Ishikawa (cell line): ENCODE data around the gene IRF2.

ENCODE experiments used
- CEBPB ChIP-seq: IDR thresholded peaks from 2 replicates; pipeline ENCODE4 v1.6.1; 2012
- CREB1 ChIP-seq: IDR thresholded peaks from 2 replicates; pipeline ENCODE4 v1.6.1; 2012; ENCODE audit warnings: low read depth
- EGR1 ChIP-seq: IDR thresholded peaks from 2 replicates; pipeline ENCODE4 v1.6.1; 2012
- EP300 ChIP-seq: IDR thresholded peaks from 2 replicates; pipeline ENCODE4 v1.6.1; 2012; ENCODE audit warnings: borderline replicate concordance
- FOXM1 ChIP-seq: IDR thresholded peaks from 2 replicates; pipeline ENCODE4 v1.6.1; 2012; ENCODE audit warnings: low read depth, borderline replicate concordance
- NFIC ChIP-seq: IDR thresholded peaks from 2 replicates; pipeline ENCODE4 v1.6.1; 2012
- RAD21 ChIP-seq: IDR thresholded peaks from 2 replicates; pipeline ENCODE4 v1.6.1; 2012; ENCODE audit warnings: low read depth
- TAF1 ChIP-seq: IDR thresholded peaks from 2 replicates; pipeline ENCODE4 v1.6.1; 2012; ENCODE audit warnings: low read depth, mild to moderate bottlenecking
- TCF12 ChIP-seq: IDR thresholded peaks from 2 replicates; pipeline ENCODE4 v1.6.1; 2012; ENCODE audit warnings: low read depth
- TEAD4 ChIP-seq: IDR thresholded peaks from 2 replicates; pipeline ENCODE4 v1.6.1; 2012
- YY1 ChIP-seq: IDR thresholded peaks from 2 replicates; pipeline ENCODE4 v1.6.1; 2012; ENCODE audit warnings: low read depth
- ZBTB7A ChIP-seq: IDR thresholded peaks from 2 replicates; pipeline ENCODE4 v1.6.1; 2012; ENCODE audit warnings: low read depth
- TF ChIP-seq, protein P1 (sequence below): IDR thresholded peaks from 2 replicates; pipeline ENCODE4 v1.6.1; 2012; ENCODE audit warnings: low read depth, mild to moderate bottlenecking
- TF ChIP-seq, protein P2 (sequence below): IDR thresholded peaks from 2 replicates; pipeline ENCODE4 v1.6.1; 2012
- TF ChIP-seq, protein P3 (sequence below): IDR thresholded peaks from 2 replicates; pipeline ENCODE4 v1.6.1; 2012

IRF2 gene

DNA sequence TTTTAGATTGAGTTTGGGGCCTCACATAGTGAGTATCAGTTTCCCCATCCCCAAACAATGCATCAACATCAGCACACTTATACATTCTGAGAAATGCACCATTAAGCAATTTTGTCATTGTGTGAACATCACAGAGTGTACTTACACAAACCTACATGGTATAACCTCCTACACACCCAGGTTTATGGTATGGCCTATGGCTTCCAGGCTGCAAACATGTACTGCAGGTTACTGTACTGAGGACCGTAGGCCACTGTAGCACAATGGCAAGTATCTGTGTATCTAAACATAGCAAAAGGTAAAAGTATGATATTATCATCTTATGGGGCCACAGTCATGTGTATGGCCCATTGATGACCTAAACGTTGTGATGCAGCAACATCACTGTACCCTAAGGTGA lies 7.7 kb downstream of the IRF2 start:
- TF ChIP-seq NFIC = no peak
- no peak for TF ChIP-seq ZBTB7A
- TF ChIP-seq, protein P1, sequence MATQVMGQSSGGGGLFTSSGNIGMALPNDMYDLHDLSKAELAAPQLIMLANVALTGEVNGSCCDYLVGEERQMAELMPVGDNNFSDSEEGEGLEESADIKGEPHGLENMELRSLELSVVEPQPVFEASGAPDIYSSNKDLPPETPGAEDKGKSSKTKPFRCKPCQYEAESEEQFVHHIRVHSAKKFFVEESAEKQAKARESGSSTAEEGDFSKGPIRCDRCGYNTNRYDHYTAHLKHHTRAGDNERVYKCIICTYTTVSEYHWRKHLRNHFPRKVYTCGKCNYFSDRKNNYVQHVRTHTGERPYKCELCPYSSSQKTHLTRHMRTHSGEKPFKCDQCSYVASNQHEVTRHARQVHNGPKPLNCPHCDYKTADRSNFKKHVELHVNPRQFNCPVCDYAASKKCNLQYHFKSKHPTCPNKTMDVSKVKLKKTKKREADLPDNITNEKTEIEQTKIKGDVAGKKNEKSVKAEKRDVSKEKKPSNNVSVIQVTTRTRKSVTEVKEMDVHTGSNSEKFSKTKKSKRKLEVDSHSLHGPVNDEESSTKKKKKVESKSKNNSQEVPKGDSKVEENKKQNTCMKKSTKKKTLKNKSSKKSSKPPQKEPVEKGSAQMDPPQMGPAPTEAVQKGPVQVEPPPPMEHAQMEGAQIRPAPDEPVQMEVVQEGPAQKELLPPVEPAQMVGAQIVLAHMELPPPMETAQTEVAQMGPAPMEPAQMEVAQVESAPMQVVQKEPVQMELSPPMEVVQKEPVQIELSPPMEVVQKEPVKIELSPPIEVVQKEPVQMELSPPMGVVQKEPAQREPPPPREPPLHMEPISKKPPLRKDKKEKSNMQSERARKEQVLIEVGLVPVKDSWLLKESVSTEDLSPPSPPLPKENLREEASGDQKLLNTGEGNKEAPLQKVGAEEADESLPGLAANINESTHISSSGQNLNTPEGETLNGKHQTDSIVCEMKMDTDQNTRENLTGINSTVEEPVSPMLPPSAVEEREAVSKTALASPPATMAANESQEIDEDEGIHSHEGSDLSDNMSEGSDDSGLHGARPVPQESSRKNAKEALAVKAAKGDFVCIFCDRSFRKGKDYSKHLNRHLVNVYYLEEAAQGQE = no peak
- TF ChIP-seq, protein P2, sequence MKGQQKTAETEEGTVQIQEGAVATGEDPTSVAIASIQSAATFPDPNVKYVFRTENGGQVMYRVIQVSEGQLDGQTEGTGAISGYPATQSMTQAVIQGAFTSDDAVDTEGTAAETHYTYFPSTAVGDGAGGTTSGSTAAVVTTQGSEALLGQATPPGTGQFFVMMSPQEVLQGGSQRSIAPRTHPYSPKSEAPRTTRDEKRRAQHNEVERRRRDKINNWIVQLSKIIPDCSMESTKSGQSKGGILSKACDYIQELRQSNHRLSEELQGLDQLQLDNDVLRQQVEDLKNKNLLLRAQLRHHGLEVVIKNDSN = no peak
- no peak for TF ChIP-seq TAF1
- TF ChIP-seq EP300 = no peak
- no peak for TF ChIP-seq RAD21
- TF ChIP-seq FOXM1 = no peak
- TF ChIP-seq CREB1 = no peak
- no peak for TF ChIP-seq CEBPB

DNA sequence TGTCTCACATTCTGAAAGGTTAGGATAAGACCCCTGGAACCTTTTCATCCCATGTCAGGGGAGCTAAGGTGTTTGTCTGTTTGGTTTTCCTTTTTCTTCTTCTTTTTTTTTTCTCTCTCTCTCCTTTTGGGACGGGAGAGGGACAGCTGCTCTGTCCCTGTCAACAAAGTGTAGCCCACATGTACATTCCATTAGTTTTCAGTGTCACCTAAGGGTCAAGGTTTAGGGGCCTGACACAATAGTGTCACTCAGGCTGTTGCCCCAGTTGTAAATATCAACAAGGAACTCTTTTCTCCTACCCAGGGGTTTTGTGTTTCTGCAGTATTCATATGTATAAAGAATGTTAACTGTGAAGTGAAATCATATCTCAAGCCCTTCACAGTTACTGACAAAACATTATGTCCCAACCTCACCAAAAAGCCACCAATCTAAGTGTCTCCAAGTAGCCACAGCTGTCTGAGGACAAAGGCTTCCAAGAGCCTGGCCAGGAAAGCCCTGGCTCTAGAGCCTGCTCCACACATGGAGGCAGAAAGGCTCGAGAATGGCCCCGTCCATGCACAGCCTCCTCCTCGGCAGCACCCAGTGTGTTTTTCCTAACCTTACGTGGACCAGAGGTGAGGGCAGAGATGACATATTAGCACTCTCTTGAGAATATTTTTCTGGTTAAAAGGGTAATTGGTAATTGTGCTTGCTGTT lies 9.4 kb downstream of the IRF2 start:
- TF ChIP-seq, protein P3, sequence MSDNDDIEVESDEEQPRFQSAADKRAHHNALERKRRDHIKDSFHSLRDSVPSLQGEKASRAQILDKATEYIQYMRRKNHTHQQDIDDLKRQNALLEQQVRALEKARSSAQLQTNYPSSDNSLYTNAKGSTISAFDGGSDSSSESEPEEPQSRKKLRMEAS = no peak
- TF ChIP-seq, protein P1 = no peak
- no peak for TF ChIP-seq CREB1
- TF ChIP-seq, protein P2 = no peak

DNA sequence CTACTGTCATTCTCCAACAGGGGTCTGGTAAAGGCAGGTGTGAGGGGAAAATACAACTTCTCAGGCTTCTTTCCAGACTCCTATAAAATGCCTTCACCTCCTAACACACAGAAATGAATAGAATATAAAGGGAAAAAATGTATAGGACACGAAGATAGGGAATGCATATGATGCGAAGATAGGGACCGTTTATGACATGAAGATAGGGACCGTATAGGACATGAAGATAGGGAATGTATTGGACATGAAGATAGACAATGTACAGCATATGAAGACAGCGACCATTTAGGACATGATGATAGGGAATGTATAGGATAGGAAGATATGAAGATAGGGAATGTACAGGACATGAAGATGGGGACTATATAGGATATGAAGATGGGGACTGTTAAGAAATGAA lies 10.5 kb downstream of the IRF2 start:
- no peak for TF ChIP-seq FOXM1
- TF ChIP-seq EP300 = no peak
- TF ChIP-seq, protein P2 = no peak
- TF ChIP-seq TCF12 = no peak
- TF ChIP-seq TEAD4 = no peak
- TF ChIP-seq, protein P3 = no peak
- TF ChIP-seq CEBPB = no peak
- no peak for TF ChIP-seq TAF1
- TF ChIP-seq, protein P1 = no peak
- TF ChIP-seq RAD21 = no peak
- TF ChIP-seq EGR1 = no peak
- no peak for TF ChIP-seq ZBTB7A
- TF ChIP-seq YY1 = no peak
- no peak for TF ChIP-seq CREB1

DNA sequence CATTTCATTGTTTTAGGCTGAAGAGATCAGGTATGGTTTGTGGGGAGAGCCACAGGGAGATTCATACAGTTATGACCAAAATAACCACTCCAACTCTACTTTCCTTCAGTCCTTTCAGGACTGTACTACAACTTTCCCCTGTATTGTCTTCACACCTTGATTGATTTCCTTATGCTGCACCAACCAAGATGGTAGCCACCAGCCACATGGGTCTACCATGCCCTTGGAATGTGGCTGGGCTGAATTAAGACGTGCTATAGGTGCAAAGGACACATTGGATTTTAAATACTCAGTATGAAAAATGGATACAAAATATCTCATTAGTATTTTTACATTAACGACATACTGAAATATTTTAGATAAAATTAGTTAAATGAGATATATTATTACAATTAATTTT lies 11.2 kb downstream of the IRF2 start:
- no peak for TF ChIP-seq ZBTB7A
- no peak for TF ChIP-seq YY1
- no peak for TF ChIP-seq RAD21
- no peak for TF ChIP-seq EP300
- no peak for TF ChIP-seq TCF12
- no peak for TF ChIP-seq FOXM1
- TF ChIP-seq, protein P1 = no peak
- no peak for TF ChIP-seq CREB1
